Smooth muscle cell (in vitro differentiated cells): Measurements from ENCODE around the gene FOXC1. TPM values are rescaled to one million over a fixed set of nuclear protein-coding genes. Genes with fewer than 3 reads are reported as not detected.

Experiments used
- DNase-seq: peaks from one replicate; lab custom pipeline; 2025; ENCODE audit not compliant: unreplicated experiment; lab: John Stamatoyannopoulos, UW
- H2AFZ ChIP-seq: fragments of 200-600 bp; sonication (generic); 2 replicates; pipeline ENCODE4 v1.6.0; 2016; ENCODE audit warnings: antibody characterized with exemption, low read depth, mild to moderate bottlenecking
- H3F3A ChIP-seq: fragments of 200-600 bp; sonication (generic); 2 replicates; pipeline ENCODE4 v1.6.0; 2017; ENCODE audit warnings: antibody characterized with exemption, low read depth
- H3K27ac ChIP-seq: fragments of 200-600 bp; sonication (generic); 2 replicates; pipeline ENCODE4 v1.5.1; 2016; ENCODE audit warnings: low read depth, mild to moderate bottlenecking
- H3K27me3 ChIP-seq: fragments of 200-600 bp; sonication (generic); 2 replicates; pipeline ENCODE4 v1.6.1; 2016; ENCODE audit warnings: low read depth, mild to moderate bottlenecking
- H3K36me3 ChIP-seq: fragments of 200-600 bp; sonication (generic); 2 replicates; pipeline ENCODE4 v1.5.1; 2016; ENCODE audit warnings: low read depth
- H3K4me1 ChIP-seq: fragments of 200-600 bp; sonication (generic); 2 replicates; pipeline ENCODE4 v1.5.1; 2016; ENCODE audit warnings: low read depth
- H3K4me2 ChIP-seq: fragments of 200-600 bp; sonication (generic); 2 replicates; pipeline ENCODE4 v1.6.0; 2016; ENCODE audit warnings: mild to moderate bottlenecking
- H3K4me3 ChIP-seq: fragments of 200-600 bp; sonication (generic); 2 replicates; pipeline ENCODE4 v1.5.1; 2016; ENCODE audit warnings: mild to moderate bottlenecking
- H3K79me2 ChIP-seq: fragments of 200-600 bp; sonication (generic); 2 replicates; pipeline ENCODE4 v1.6.0; 2016; ENCODE audit warnings: low read depth, mild to moderate bottlenecking
- H3K9ac ChIP-seq: fragments of 200-600 bp; sonication (generic); 2 replicates; pipeline ENCODE4 v1.6.0; 2016; ENCODE audit warnings: low read depth
- H3K9me3 ChIP-seq: fragments of 200-600 bp; sonication (generic); replicated peaks from 2 replicates; pipeline ENCODE4 v1.5.1; 2016; ENCODE audit warnings: low read depth
- H4K20me1 ChIP-seq: fragments of 200-600 bp; sonication (generic); 2 replicates; pipeline ENCODE4 v1.6.0; 2016; ENCODE audit warnings: low read depth
- CTCF ChIP-seq: fragments of 200-600 bp; sonication (generic); IDR thresholded peaks from 2 replicates; pipeline ENCODE4 v1.5.1; 2017; ENCODE audit warnings: borderline replicate concordance, mild to moderate bottlenecking, antibody characterized with exemption; ENCODE audit not compliant: insufficient read depth, poor library complexity, severe bottlenecking
- WGBS: methylation state at CpG from one replicate; pipeline ENCODE4 v1.1.7; 2016; ENCODE audit warnings: low lambda C conversion rate; 5-methylcytosine and 5-hydroxymethylcytosine counted together
- polyA plus RNA-seq: library from polyadenylated mRNA; unstranded; fragments of >200 nt; fragmentation: Nextera tagmentation; extraction: Ambion mirVana; gene quantifications from 2 replicates; pipeline ENCODE4 v1.2.1, GENCODE V29; 2016
- total RNA-seq: library from RNA; depleted of rRNA; stranded (reverse); fragments of >200 nt; gene quantifications from 2 replicates; pipeline ENCODE4 v1.2.3, GENCODE V29; 2014

Gene FOXC1
- total and polyA plus RNA-seq, 2 experiments from 2014 or later: 0.10 to 1.4 TPM

- H3K9ac ChIP-seq: no peak overlapping the region
- peaks cover 100% of the 10 kb centered on the region for H3K27me3 ChIP-seq
- no peak overlapping the region for H3K4me2 ChIP-seq
- no peaks in the 10 kb centered on the region for H4K20me1 ChIP-seq
- no peak overlapping the region for H3K27ac ChIP-seq
- H3K4me1 ChIP-seq: peaks cover 21% of the 10 kb centered on the region
- no peak overlapping the region for H2AFZ ChIP-seq
- DNase-seq: no peak
- TF ChIP-seq CTCF: no peak
- no peaks in the 10 kb centered on the region for H3K36me3 ChIP-seq
- WGBS: 16% methylated on average over 30 of the region's 30 CpGs
- no peaks in the 10 kb centered on the region for H3F3A ChIP-seq
- H3K79me2 ChIP-seq: no peaks in the 10 kb centered on the region
- H3K4me3 ChIP-seq: no peak overlapping the region
- no peaks in the 10 kb centered on the region for H3K9me3 ChIP-seq
These were observed 11.5 kb downstream of the FOXC1 start for GRCh38 chr6:1621070-1621701.

- Histone ChIP-seq H3K27me3 (peaks cover 100% of the 10 kb centered on the region), H3K4me2 (no peak overlapping the region), H2AFZ (no peak overlapping the region), H3F3A (no peaks in the 10 kb centered on the region), H3K4me1 (peaks cover 21% of the 10 kb centered on the region), H3K36me3 (no peaks in the 10 kb centered on the region), H3K27ac (no peak overlapping the region), H4K20me1 (no peaks in the 10 kb centered on the region), H3K4me3 (no peak overlapping the region), H3K9ac (no peak overlapping the region), H3K79me2 (no peaks in the 10 kb centered on the region), H3K9me3 (no peaks in the 10 kb centered on the region)
- no peak for TF ChIP-seq CTCF
- DNase-seq: no peak
- WGBS: 72% methylated on average over 15 of the region's 15 CpGs
These were observed 12.6 kb downstream of the FOXC1 start for GRCh38 chr6:1622220-1622850.

- Histone ChIP-seq H3K4me1 (peaks cover 21% of the 10 kb centered on the region), H3K79me2 (no peaks in the 10 kb centered on the region), H3K4me3 (no peak overlapping the region), H3F3A (no peaks in the 10 kb centered on the region), H2AFZ (no peak overlapping the region), H3K36me3 (no peaks in the 10 kb centered on the region), H3K4me2 (no peak overlapping the region), H4K20me1 (no peaks in the 10 kb centered on the region), H3K9me3 (no peaks in the 10 kb centered on the region), H3K27me3 (peaks cover 100% of the 10 kb centered on the region), H3K9ac (no peak overlapping the region), H3K27ac (no peak overlapping the region)
- TF ChIP-seq CTCF: no peak
- 47% methylated on average over 8 of the region's 8 CpGs for WGBS
- no peak for DNase-seq
These were observed 13.4 kb downstream of the FOXC1 start for GRCh38 chr6:1622851-1623768.
